ENCODE results near the gene PDE12.

Gene PDE12, protein sequence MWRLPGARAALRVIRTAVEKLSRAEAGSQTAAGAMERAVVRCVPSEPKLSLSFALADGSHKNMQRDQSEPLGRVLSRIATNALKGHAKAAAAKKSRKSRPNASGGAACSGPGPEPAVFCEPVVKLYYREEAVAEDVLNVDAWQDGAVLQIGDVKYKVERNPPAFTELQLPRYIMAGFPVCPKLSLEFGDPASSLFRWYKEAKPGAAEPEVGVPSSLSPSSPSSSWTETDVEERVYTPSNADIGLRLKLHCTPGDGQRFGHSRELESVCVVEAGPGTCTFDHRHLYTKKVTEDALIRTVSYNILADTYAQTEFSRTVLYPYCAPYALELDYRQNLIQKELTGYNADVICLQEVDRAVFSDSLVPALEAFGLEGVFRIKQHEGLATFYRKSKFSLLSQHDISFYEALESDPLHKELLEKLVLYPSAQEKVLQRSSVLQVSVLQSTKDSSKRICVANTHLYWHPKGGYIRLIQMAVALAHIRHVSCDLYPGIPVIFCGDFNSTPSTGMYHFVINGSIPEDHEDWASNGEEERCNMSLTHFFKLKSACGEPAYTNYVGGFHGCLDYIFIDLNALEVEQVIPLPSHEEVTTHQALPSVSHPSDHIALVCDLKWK

GRCh38 chr3:57555738-57556458, at the start of gene PDE12:
Gene PDE12, plus strand, starts transcription at chr3:57556274. Its CDS starts 106 bp downstream, at chr3:57556380.
- no peaks in the 10 kb centered on the region for H3K9me3 Mint-ChIP-seq
- ATAC-seq (ENCODE audit: low read depth) (peak; percentile 80), DNase-seq (ENCODE audit: low spot score in 2 of 2) (peak; percentile 79 to 88)
- H3K27ac Mint-ChIP-seq: peak within 1 kb of the TSS; percentile 100
- H3K4me1 Mint-ChIP-seq: peaks cover 21% of the 10 kb centered on the region
- peak within 1 kb of the TSS; percentile 99 for H3K4me3 Mint-ChIP-seq
- H3K27me3 Mint-ChIP-seq: no peaks in the 10 kb centered on the region
- H3K36me3 Mint-ChIP-seq: peaks cover 8% of the 10 kb centered on the region

GRCh38 chr3:57512166-57512565, 43.9 kb upstream of the PDE12 start:
- DNase-seq (ENCODE audit: low spot score in 2 of 2): no peak

DNA sequence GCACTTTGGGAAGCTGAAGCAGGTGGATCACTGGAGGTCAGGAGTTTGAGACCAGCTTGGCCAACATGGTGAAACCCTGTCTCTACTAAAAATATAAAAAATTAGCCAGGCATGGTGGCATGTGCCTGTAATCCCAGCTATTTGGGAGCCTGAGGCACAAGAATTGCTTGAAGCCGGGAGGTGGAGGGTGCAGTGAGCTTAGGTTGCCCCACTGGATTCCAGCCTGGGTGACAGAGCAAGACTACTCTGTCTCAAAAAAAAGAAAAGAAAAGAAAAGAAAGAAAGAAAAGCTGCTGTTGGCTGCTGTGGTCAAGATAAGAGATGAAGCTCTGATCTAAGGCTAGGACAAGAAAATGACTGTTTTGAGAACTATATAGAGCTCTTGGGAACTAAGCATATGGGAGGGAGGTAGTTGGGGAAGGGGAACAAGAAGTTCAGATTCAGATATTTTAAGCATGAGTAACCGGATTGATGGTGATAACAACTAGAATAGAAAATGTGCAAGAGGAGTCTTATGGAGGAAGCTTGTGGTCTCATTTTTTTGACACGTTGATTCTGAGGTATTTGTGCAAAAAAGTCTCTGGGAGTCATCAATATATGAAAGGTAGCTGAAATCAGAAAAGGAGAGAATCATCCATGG, 37.7 kb upstream of the PDE12 start:
- H3K36me3 Mint-ChIP-seq: no peaks in the 10 kb centered on the region
- no peak for DNase-seq (ENCODE audit: low spot score in 2 of 2)
- no peak overlapping the region for H3K27ac Mint-ChIP-seq

More at GRCh38 chr3:57512166-57512565, 43.9 kb upstream of the PDE12 start:
- Mint-ChIP-seq H3K4me3 (no peak overlapping the region), H3K4me1 (no peaks in the 10 kb centered on the region), H3K9me3 (no peaks in the 10 kb centered on the region), H3K36me3 (no peaks in the 10 kb centered on the region), H3K27me3 (peaks cover 3% of the 10 kb centered on the region), H3K27ac (no peak overlapping the region)
- ATAC-seq (ENCODE audit: low read depth): no peak

GRCh38 chr3:57530071-57530608, 25.9 kb upstream of the PDE12 start:
- H3K4me3 Mint-ChIP-seq: no peak overlapping the region
- H3K27ac Mint-ChIP-seq: no peak overlapping the region
- ATAC-seq (ENCODE audit: low read depth) (no peak), DNase-seq (ENCODE audit: low spot score in 2 of 2) (no peak)
- H3K36me3 Mint-ChIP-seq: no peaks in the 10 kb centered on the region
- H3K9me3 Mint-ChIP-seq: peaks cover 1% of the 10 kb centered on the region
- no peaks in the 10 kb centered on the region for H3K27me3 Mint-ChIP-seq
- H3K4me1 Mint-ChIP-seq: no peaks in the 10 kb centered on the region

More for the DNA sequence above, 37.7 kb upstream of the PDE12 start:
- H3K4me1 Mint-ChIP-seq: peaks cover 3% of the 10 kb centered on the region
- H3K4me3 Mint-ChIP-seq: no peak overlapping the region
- H3K9me3 Mint-ChIP-seq: no peaks in the 10 kb centered on the region
- peaks cover 3% of the 10 kb centered on the region for H3K27me3 Mint-ChIP-seq
- no peak for ATAC-seq (ENCODE audit: low read depth)

DNA sequence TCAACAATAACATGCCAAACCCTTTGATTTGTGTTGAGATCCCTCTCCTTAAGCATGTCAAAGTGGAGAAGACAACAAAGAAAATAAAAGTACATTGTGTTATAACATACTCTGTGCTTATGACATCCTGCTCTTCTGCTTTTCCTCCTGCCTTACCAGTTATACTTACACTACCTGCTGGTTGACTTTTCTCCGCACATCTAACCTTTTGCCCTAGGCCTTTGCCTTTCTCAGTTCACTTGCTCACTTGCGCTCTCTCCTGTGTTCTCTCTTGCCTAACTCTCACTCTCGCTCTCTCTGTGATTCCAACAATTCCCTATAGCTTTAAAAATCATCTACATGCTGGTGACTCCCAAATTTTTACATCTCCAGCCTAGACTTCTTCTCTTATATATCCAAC, 17.6 kb upstream of the PDE12 start:
- no peak overlapping the region for H3K4me3 Mint-ChIP-seq
- no peak for ATAC-seq (ENCODE audit: low read depth)
- H3K36me3 Mint-ChIP-seq: no peaks in the 10 kb centered on the region
- H3K9me3 Mint-ChIP-seq: peaks cover 1% of the 10 kb centered on the region
- no peaks in the 10 kb centered on the region for H3K27me3 Mint-ChIP-seq
- no peak overlapping the region for H3K27ac Mint-ChIP-seq
- no peak for DNase-seq (ENCODE audit: low spot score in 2 of 2)
- no peaks in the 10 kb centered on the region for H3K4me1 Mint-ChIP-seq

GRCh38 chr3:57544181-57545125, 11.6 kb upstream of the PDE12 start, which contains the start of gene DNAH12:
Gene DNAH12, minus strand, starts transcription at chr3:57544344. Its CDS starts 1,474 bp downstream, at chr3:57542870.
- Mint-ChIP-seq H3K27ac (peak within 1 kb of the TSS; percentile 8), H3K9me3 (no peaks in the 10 kb centered on the region), H3K27me3 (no peaks in the 10 kb centered on the region), H3K4me3 (peak within 1 kb of the TSS; percentile 58), H3K36me3 (no peaks in the 10 kb centered on the region), H3K4me1 (peaks cover 9% of the 10 kb centered on the region)
- peak; percentile 83 for ATAC-seq (ENCODE audit: low read depth)
- DNase-seq (ENCODE audit: low spot score in 2 of 2): no peak

DNA sequence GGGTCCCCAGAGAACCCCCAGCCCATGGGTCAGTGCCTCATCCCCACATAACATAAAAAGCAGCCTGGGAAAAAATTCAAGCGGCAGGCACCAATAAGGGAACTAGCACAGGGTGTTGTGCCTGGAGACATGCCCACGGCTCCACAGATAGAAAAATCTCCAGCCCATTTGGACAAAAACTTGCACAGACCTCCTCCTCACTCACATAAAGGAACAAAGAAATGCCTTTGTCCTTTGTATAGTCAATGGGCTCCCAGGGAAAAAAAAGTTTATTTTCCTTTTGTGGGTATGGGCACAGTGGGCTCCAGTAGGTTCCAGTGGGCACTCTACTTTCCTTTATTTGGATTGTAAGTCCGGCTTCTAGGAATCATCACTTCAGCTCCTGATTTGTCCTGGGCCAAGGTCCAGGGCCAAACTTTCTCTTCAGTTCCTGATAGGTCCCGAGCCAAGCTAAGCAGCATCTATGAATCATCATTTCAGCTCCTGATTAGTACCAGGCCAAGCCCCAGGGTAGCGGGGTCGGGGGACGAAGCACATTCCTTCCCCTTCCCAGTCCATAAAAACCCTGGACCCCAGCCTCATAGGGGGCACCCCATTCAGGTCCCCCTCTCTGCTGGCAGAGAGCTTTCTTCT, 10.3 kb upstream of the PDE12 start:
- H3K36me3 Mint-ChIP-seq: no peaks in the 10 kb centered on the region
- no peaks in the 10 kb centered on the region for H3K9me3 Mint-ChIP-seq
- no peak overlapping the region for H3K27ac Mint-ChIP-seq
- ATAC-seq (ENCODE audit: low read depth): no peak
- no peak overlapping the region for H3K4me3 Mint-ChIP-seq
- DNase-seq (ENCODE audit: low spot score in 2 of 2): no peak
- H3K27me3 Mint-ChIP-seq: no peaks in the 10 kb centered on the region
- H3K4me1 Mint-ChIP-seq: peaks cover 9% of the 10 kb centered on the region

GRCh38 chr3:57546616-57547015, 9.5 kb upstream of the PDE12 start:
- no peaks in the 10 kb centered on the region for H3K9me3 Mint-ChIP-seq
- no peak overlapping the region for H3K4me3 Mint-ChIP-seq
- H3K27ac Mint-ChIP-seq: no peak overlapping the region
- H3K27me3 Mint-ChIP-seq: no peaks in the 10 kb centered on the region
- DNase-seq (ENCODE audit: low spot score in 2 of 2) (no peak), ATAC-seq (ENCODE audit: low read depth) (no peak)
- H3K36me3 Mint-ChIP-seq: no peaks in the 10 kb centered on the region
- H3K4me1 Mint-ChIP-seq: peaks cover 9% of the 10 kb centered on the region

DNA sequence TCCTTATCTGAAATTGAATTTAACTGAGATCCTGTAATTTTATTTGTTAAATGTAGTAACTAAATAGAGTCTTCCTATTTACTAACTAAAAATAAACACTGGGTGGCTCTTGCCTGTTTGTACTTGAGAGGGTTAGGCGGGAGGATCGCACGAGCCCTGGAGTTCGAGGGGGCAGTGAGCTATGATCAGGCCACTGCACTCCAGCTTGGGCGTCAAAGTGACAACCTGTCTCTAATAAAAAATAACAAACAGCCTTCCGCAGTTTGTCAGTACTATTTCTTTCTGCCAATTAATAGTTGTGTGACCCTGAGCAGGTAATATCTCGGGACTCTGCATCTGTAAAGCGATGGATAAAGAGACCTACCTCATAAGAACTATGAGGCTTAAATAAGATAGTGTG, 768 bp upstream of the PDE12 start:
- DNase-seq (ENCODE audit: low spot score in 2 of 2): no peak

DNA sequence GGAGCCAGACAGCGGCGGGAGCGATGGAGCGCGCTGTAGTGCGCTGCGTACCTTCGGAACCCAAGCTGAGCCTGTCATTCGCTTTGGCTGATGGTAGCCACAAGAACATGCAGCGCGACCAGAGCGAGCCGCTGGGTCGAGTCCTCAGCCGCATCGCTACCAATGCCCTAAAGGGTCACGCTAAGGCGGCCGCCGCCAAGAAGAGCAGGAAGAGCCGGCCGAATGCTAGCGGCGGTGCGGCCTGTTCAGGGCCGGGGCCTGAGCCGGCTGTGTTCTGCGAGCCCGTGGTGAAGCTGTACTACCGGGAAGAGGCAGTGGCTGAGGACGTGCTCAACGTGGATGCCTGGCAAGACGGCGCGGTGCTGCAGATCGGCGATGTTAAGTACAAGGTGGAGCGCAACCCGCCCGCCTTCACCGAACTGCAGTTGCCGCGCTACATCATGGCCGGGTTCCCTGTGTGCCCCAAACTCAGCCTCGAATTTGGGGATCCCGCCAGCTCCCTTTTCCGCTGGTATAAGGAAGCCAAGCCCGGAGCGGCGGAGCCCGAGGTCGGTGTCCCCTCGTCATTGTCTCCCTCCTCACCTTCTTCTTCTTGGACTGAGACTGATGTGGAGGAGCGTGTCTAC, 498 bp downstream of the PDE12 start:
- H3K27ac Mint-ChIP-seq: peak overlapping the region; percentile 100
- DNase-seq (ENCODE audit: low spot score in 2 of 2) (peak in 1 of 2 donors; percentile 28), ATAC-seq (ENCODE audit: low read depth) (peak; percentile 40)
- H3K9me3 Mint-ChIP-seq: no peaks in the 10 kb centered on the region
- H3K27me3 Mint-ChIP-seq: no peaks in the 10 kb centered on the region
- H3K4me1 Mint-ChIP-seq: peaks cover 21% of the 10 kb centered on the region
- H3K4me3 Mint-ChIP-seq: peak overlapping the region; percentile 99
- peaks cover 8% of the 10 kb centered on the region for H3K36me3 Mint-ChIP-seq

More for the DNA sequence above, 768 bp upstream of the PDE12 start:
- no peaks in the 10 kb centered on the region for H3K9me3 Mint-ChIP-seq
- no peak for ATAC-seq (ENCODE audit: low read depth)
- H3K36me3 Mint-ChIP-seq: peaks cover 6% of the 10 kb centered on the region
- peaks cover 21% of the 10 kb centered on the region for H3K4me1 Mint-ChIP-seq
- H3K27ac Mint-ChIP-seq: peak overlapping the region; percentile 100
- peak overlapping the region; percentile 99 for H3K4me3 Mint-ChIP-seq
- no peaks in the 10 kb centered on the region for H3K27me3 Mint-ChIP-seq

- Mint-ChIP-seq H3K27me3 (no peaks in the 10 kb centered on the region), H3K36me3 (peaks cover 8% of the 10 kb centered on the region), H3K4me1 (peaks cover 21% of the 10 kb centered on the region), H3K27ac (peak overlapping the region; percentile 100), H3K9me3 (no peaks in the 10 kb centered on the region), H3K4me3 (peak overlapping the region; percentile 99)
- peak in 1 of 2 donors; percentile 7 for DNase-seq (ENCODE audit: low spot score in 2 of 2)
- peak; percentile 12 for ATAC-seq (ENCODE audit: low read depth)
Measured at GRCh38 chr3:57557085-57557537, 1.0 kb downstream of the PDE12 start.

DNA sequence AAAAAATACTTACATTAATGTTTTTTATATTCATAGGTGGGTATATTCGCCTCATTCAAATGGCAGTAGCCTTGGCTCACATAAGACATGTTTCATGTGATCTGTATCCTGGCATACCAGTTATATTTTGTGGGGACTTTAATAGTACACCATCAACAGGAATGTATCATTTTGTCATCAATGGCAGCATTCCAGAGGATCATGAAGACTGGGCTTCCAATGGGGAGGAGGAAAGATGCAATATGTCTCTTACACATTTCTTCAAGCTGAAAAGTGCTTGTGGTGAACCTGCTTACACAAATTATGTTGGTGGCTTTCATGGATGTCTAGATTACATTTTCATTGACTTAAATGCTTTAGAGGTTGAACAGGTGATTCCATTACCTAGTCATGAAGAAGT, 3.5 kb downstream of the PDE12 start:
- no peak for DNase-seq (ENCODE audit: low spot score in 2 of 2)
- no peaks in the 10 kb centered on the region for H3K27me3 Mint-ChIP-seq
- H3K36me3 Mint-ChIP-seq: peaks cover 10% of the 10 kb centered on the region
- H3K9me3 Mint-ChIP-seq: no peaks in the 10 kb centered on the region
- H3K27ac Mint-ChIP-seq: no peak overlapping the region
- ATAC-seq (ENCODE audit: low read depth): no peak
- H3K4me3 Mint-ChIP-seq: no peak overlapping the region
- H3K4me1 Mint-ChIP-seq: peaks cover 23% of the 10 kb centered on the region

All from memory B cell (primary cell).